Keratinocyte (primary cell): Measurements from ENCODE around the gene TMEM190. TPM values are rescaled to one million over a fixed set of nuclear protein-coding genes. Genes with fewer than 3 reads are reported as not detected.

Source experiments
- DNase-seq: peaks from one replicate; pipeline ENCODE4 v3.0.0-alpha.2; 2011; ENCODE audit warnings: low read depth, missing footprints, low spot score
- FAIRE-seq: peaks from 2 replicates; lab custom pipeline; 2011; peaks lifted over from hg19 to GRCh38; lab: Jason Lieb, UNC
- H2AFZ ChIP-seq: 2 replicates; pipeline ENCODE4 v1.6.0; 2012; ENCODE audit warnings: low read length, control low read depth, inconsistent platforms; ENCODE audit not compliant: control insufficient read depth
- H3K27ac ChIP-seq: 2 replicates; pipeline ENCODE4 v1.5.1; 2011; ENCODE audit warnings: low read length; ENCODE audit not compliant: control insufficient read depth, insufficient read depth
- H3K27me3 ChIP-seq: 3 replicates; pipeline ENCODE4 v1.6.0; 2011; ENCODE audit warnings: low read length; ENCODE audit not compliant: control insufficient read depth, insufficient read depth; ENCODE audit errors: extremely low read depth
- H3K36me3 ChIP-seq, 2 experiments: 2 replicates in 1 of 2; 3 replicates in 1 of 2; pipeline ENCODE4 v1.5.1; 2011; ENCODE audit warnings: low read length in 2 of 2, mild to moderate bottlenecking in 1 of 2; ENCODE audit not compliant: control insufficient read depth in 2 of 2, insufficient read depth in 2 of 2; ENCODE audit errors: extremely low read depth in 1 of 2
- H3K4me1 ChIP-seq: 3 replicates; pipeline ENCODE4 v1.5.1; 2011; ENCODE audit warnings: low read length; ENCODE audit not compliant: control insufficient read depth, insufficient read depth; ENCODE audit errors: extremely low read depth
- H3K4me2 ChIP-seq: 3 replicates; pipeline ENCODE4 v1.6.0; 2011; ENCODE audit warnings: low read depth, low read length; ENCODE audit not compliant: control insufficient read depth, insufficient read depth; ENCODE audit errors: extremely low read depth
- H3K4me3 ChIP-seq, 3 experiments: fragments of 200-600 bp in 1 of 3; sonication (generic) in 1 of 3; 2 replicates in 2 of 3; 3 replicates in 1 of 3; pipeline ENCODE4 v1.5.1; 2011 to 2016; ENCODE audit warnings: low read length in 3 of 3, mild to moderate bottlenecking in 3 of 3, control low read depth in 2 of 3, inconsistent platforms in 1 of 3, low read depth in 1 of 3, mixed read lengths in 1 of 3, mixed run types in 1 of 3, moderate library complexity in 1 of 3; ENCODE audit not compliant: control insufficient read depth in 2 of 3, insufficient read depth in 2 of 3; ENCODE audit errors: extremely low read depth in 1 of 3
- H3K79me2 ChIP-seq: 2 replicates; pipeline ENCODE4 v1.6.0; 2012; ENCODE audit warnings: low read length; ENCODE audit not compliant: control insufficient read depth, insufficient read depth
- H3K9ac ChIP-seq: 3 replicates; pipeline ENCODE4 v1.6.0; 2011; ENCODE audit warnings: low read length; ENCODE audit not compliant: control insufficient read depth, insufficient read depth; ENCODE audit errors: extremely low read depth
- H3K9me1 ChIP-seq: 3 replicates; pipeline ENCODE4 v1.6.0; 2011; ENCODE audit warnings: low read length; ENCODE audit not compliant: control insufficient read depth, insufficient read depth; ENCODE audit errors: extremely low read depth
- H3K9me3 ChIP-seq: 2 replicates; pipeline ENCODE4 v1.5.1; 2012; ENCODE audit warnings: low read depth, low read length; ENCODE audit not compliant: control insufficient read depth
- H4K20me1 ChIP-seq: 3 replicates; pipeline ENCODE4 v1.6.0; 2011; ENCODE audit warnings: low read length; ENCODE audit not compliant: control insufficient read depth, insufficient read depth; ENCODE audit errors: extremely low read depth
- EZH2 ChIP-seq: IDR thresholded peaks from one replicate; pipeline ENCODE4 v1.6.1; 2012; ENCODE audit warnings: inconsistent platforms, mild to moderate bottlenecking, low read length, moderate library complexity
- dilution Hi-C: fragments of 300-500 bp; cut with MboI; formaldehyde crosslinking; loops from one replicate; pipeline ENCODE4 v1.7.0; 2020; ENCODE audit warnings: low sequenced_read_pairs; ENCODE audit not compliant: extremely low pct_ligation_motif_present
- polyA plus RNA-seq, 5 experiments: library from polyadenylated mRNA; depleted of rRNA in 3 of 5; stranded (reverse) in 3 of 5; stranded (forward) in 1 of 5; unstranded in 1 of 5; fragments of >200 nt; gene quantifications; 1 replicate in 1 of 5; 2 replicates in 3 of 5; 3 replicates in 1 of 5; pipeline versions ENCODE4 v1.2.1 to v1.2.3, GENCODE V29; 2011 to 2012; ENCODE audit warnings: missing spikeins in 2 of 5, low read depth in 1 of 5, low replicate concordance in 1 of 5
- TF ChIP-seq, protein P1 (sequence below), 3 experiments: IDR thresholded peaks in 1 of 3; conservative IDR thresholded peaks in 1 of 3; optimal IDR thresholded peaks in 1 of 3; 2 replicates in 2 of 3; 3 replicates in 1 of 3; pipeline versions ENCODE3 to v1.5.1; 2011; ENCODE audit warnings: low read length in 3 of 3, mild to moderate bottlenecking in 3 of 3, moderate library complexity in 2 of 3, control low read depth in 1 of 3, inconsistent platforms in 1 of 3; ENCODE audit not compliant: insufficient read depth in 2 of 3; ENCODE audit errors: extremely low read depth in 1 of 3

The TMEM190 gene
- polyA plus RNA-seq, 1 donor (not counting 4 experiments of a cell fraction or from before 2014, with no cell fraction given), result not detected

DNA sequence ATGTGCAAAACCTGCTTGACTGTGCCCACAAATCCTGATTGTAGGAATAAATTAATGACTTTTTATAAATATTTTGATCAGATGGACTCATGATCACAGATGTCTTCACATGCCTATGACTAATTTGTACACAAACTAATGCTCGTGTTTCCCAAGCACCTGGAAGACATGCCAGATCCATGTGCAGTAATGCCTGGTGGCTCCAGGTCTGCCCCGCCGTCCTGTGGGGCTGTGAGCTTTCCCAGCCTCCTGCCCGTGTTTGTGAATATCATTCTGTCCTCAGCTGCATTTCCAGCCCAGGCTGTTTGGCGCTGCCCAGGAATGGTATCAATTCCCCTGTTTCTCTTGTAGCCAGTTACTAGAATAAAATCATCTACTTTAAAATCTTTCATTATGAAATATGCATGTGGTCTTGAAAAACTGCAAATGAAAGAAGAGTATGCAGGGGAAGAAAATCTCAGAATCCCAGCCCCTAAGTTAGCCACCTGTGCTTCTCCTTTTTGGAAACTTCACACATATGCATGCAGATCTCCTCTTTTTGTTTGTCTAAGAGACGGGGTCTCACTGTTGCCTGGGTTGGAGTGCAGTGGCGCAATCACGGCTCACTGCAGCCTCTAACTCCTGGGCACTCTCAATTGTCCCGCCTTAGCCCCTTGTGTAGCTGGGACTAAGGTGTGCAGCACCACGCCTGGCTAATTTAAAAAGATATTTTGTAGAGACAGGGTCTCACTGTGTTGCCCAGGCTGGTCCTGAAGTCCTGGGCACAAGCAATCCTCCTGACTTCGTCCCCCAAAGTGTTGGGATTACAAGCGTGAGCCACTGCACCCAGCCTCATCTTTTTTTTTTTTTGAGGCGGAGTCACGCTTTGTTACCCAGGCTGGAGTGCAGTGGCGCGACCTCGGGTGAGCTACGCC, 15.3 kb downstream of the TMEM190 start:
- H3K36me3 ChIP-seq, result peaks cover 23 to 32% of the 10 kb centered on the region in 2 experiments
- peaks cover 36% of the 10 kb centered on the region for H4K20me1 ChIP-seq
- H3K9me1 ChIP-seq, result peaks cover 12% of the 10 kb centered on the region
- no peak overlapping the region for H3K4me2 ChIP-seq
- H3K4me1 ChIP-seq, result peaks cover 21% of the 10 kb centered on the region
- H3K9ac ChIP-seq, result no peak overlapping the region
- DNase-seq, result no peak
- TF ChIP-seq, protein P1, sequence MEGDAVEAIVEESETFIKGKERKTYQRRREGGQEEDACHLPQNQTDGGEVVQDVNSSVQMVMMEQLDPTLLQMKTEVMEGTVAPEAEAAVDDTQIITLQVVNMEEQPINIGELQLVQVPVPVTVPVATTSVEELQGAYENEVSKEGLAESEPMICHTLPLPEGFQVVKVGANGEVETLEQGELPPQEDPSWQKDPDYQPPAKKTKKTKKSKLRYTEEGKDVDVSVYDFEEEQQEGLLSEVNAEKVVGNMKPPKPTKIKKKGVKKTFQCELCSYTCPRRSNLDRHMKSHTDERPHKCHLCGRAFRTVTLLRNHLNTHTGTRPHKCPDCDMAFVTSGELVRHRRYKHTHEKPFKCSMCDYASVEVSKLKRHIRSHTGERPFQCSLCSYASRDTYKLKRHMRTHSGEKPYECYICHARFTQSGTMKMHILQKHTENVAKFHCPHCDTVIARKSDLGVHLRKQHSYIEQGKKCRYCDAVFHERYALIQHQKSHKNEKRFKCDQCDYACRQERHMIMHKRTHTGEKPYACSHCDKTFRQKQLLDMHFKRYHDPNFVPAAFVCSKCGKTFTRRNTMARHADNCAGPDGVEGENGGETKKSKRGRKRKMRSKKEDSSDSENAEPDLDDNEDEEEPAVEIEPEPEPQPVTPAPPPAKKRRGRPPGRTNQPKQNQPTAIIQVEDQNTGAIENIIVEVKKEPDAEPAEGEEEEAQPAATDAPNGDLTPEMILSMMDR (optimal IDR thresholded peaks at IDR 0.05 in 1 of 3, IDR thresholded peaks at IDR 0.05 in 1 of 3, conservative IDR thresholded peaks at IDR 0.05 in 1 of 3; ENCODE audit: extremely low read depth in 1 of 3, insufficient read depth in 2 of 3, low read length in 3 of 3), result no peak
- no peak for TF ChIP-seq EZH2
- no peak for FAIRE-seq
- peaks cover 31% of the 10 kb centered on the region for H3K79me2 ChIP-seq
- no peaks in the 10 kb centered on the region for H3K27me3 ChIP-seq
- no peak overlapping the region for H3K4me3 ChIP-seq
- H3K27ac ChIP-seq, result no peak overlapping the region
- dilution Hi-C loops, result no loop called here
- H3K9me3 ChIP-seq, result no peaks in the 10 kb centered on the region
- no peak overlapping the region for H2AFZ ChIP-seq

DNA sequence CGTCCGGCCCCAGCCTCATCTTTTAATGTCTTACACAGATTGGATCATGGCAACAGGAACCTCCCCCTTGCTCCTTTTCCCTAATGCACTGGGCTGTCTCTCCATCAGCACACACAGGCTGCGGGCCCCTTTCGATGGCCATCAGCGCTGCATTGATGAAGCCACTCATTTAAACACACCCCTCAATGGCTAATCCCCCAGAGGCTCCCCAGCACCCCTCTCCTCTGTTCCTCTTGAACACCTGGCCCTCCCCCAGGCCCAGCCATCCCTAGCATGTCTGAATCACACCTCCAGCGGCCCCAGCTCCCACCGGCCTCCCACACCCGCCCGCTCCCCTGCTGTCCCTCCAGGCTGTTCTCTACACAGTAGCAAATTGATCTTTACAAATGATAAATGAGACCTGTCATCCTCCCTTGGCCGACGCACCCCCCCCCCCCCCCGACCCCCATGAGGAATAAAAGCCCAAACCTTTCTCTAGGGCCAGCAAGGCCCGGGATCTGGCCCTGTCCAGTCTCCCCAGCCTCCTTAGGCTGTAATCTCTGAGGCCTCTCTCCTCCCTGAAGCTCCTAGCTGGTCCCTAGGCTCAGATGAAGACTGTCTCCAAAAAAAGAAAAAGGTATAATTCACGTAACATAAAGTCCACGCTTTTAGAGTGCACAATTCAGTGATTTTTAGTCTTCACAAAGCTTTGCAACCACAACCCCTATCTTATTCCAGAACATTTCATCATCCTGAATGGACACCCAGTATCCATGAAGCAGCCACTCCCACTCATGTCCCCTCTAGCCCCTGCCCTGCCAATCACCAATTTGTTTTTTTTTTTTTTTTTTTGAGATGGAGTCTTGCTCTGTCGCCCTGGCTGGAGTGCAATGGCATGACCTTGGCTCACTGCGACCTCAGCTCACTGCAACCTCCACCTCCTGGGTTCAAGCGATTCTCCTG, 16.5 kb downstream of the TMEM190 start:
- DNase-seq, result no peak
- Histone ChIP-seq H3K4me3 (no peak overlapping the region), H3K9me1 (peaks cover 6% of the 10 kb centered on the region), H4K20me1 (peaks cover 25% of the 10 kb centered on the region), H3K9ac (no peak overlapping the region), H3K27ac (no peak overlapping the region), H3K79me2 (peaks cover 19% of the 10 kb centered on the region), H3K4me1 (peaks cover 10% of the 10 kb centered on the region), H3K4me2 (no peak overlapping the region), H3K36me3 (peaks cover 12 to 24% of the 10 kb centered on the region in 2 experiments), H3K9me3 (no peaks in the 10 kb centered on the region), H3K27me3 (no peaks in the 10 kb centered on the region), H2AFZ (no peak overlapping the region)
- dilution Hi-C loops, result no loop called here
- FAIRE-seq, result no peak
- TF ChIP-seq, protein P1 (optimal IDR thresholded peaks at IDR 0.05 in 1 of 3, IDR thresholded peaks at IDR 0.05 in 1 of 3, conservative IDR thresholded peaks at IDR 0.05 in 1 of 3; ENCODE audit: extremely low read depth in 1 of 3, insufficient read depth in 2 of 3, low read length in 3 of 3), result no peak
- TF ChIP-seq EZH2, result no peak
